ENCODE results near the gene GOLGA6D. TPM values are rescaled to one million over a fixed set of nuclear protein-coding genes. Genes with fewer than 3 reads are reported as not detected.

Gene GOLGA6D
- total RNA-seq (2022; extraction: Qiagen RNA extraction), result 0.02 to 0.03 TPM in 2 of 5 replicates, not detected in the others

GRCh38 chr15:75282572-75282971, at the start of gene GOLGA6D:
TSS of gene GOLGA6D (plus strand) at chr15:75282835. CDS start at chr15:75282876, 41 bp downstream.

GRCh38 chr15:75258034-75258433, 24.6 kb upstream of the GOLGA6D start, which contains the start of gene GOLGA6C:
TSS of gene GOLGA6C (plus strand) at chr15:75258334. CDS start at chr15:75258599, 265 bp downstream.

GRCh38 chr15:75335705-75336355, 53.2 kb downstream of the GOLGA6D start, which contains the start of gene COMMD4:
TSS of gene COMMD4 (plus strand) at chr15:75336063. CDS start at chr15:75336090, 27 bp downstream.

Other genes starting within 250 kb of the GOLGA6D start
- 27.8 to 36.6 TPM (median 33.9 TPM) in 5 replicates for gene C15orf39, start 81.0 kb upstream of the GOLGA6D start, total RNA-seq (2022; extraction: Qiagen RNA extraction)
- gene GOLGA6C, start 24.5 kb upstream of the GOLGA6D start, total RNA-seq (2022; extraction: Qiagen RNA extraction), result not detected in 5 replicates
- 182 to 209 TPM (median 189 TPM) in 5 replicates for gene COMMD4, start 53.2 kb downstream of the GOLGA6D start, total RNA-seq (2022; extraction: Qiagen RNA extraction)
- gene NEIL1, start 64.2 kb downstream of the GOLGA6D start, total RNA-seq (2022; extraction: Qiagen RNA extraction), result 1.4 to 3.8 TPM (median 3.0 TPM) in 5 replicates
- 59.1 to 81.3 TPM (median 67.6 TPM) in 5 replicates for gene MAN2C1, start 85.8 kb downstream of the GOLGA6D start, total RNA-seq (2022; extraction: Qiagen RNA extraction)
- gene SIN3A, start 168.9 kb downstream of the GOLGA6D start, total RNA-seq (2022; extraction: Qiagen RNA extraction), result 24.9 to 32.7 TPM (median 29.7 TPM) in 5 replicates